A172 (cell line): ENCODE measurements around the gene SWAP70. TPM values are rescaled to one million over a fixed set of nuclear protein-coding genes. Genes with fewer than 3 reads are reported as not detected.

Experiments
- DNase-seq: peaks from one replicate; pipeline ENCODE4 v3.0.0-alpha.2; 2015; ENCODE audit warnings: low spot score
- total RNA-seq: library from RNA; depleted of rRNA; stranded (reverse); fragments of >200 nt; shearing (Covaris generic); gene quantifications from 2 replicates; pipeline ENCODE4 v1.2.3, GENCODE V29; 2014

The SWAP70 gene
- total RNA-seq, 1 experiment from 2014 or later, result 54.7 TPM

GRCh38 chr11:9753021-9753420 lies 89.1 kb downstream of the SWAP70 start:
- DNase-seq, result peak; percentile 57

GRCh38 chr11:9754010-9754471 lies 90.2 kb downstream of the SWAP70 start:
- no peak for DNase-seq

DNA sequence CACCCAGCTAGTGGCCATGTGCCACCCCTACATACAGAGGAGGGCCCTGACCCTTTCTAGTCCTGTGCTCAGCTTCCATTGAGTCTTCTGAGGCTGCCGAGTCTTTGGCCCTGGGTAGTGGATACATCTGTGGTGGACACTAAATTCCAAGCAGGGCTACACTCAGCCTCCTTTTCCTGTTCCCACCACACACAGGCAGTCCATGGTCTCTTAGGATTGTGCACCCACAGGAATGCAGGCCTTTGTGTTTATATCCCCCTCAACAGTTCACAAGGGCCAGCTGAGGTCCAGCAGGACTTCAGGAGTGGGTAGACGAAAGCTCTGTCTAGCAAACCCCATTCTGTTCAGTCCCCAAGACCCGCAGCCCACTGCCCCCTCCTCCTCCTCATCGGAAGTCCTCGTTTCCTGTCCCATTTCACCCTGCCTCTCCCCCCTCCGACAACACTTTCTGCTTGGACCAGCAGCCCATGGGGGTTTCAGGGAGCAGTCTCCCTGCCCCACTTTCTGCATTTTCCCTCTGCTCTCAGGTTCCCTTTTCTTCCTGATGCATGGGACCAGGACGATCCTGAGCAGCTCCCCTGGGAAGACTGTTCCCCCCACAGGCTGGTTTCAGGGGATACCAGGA lies 91.8 kb downstream of the SWAP70 start:
- peak; percentile 43 for DNase-seq

GRCh38 chr11:9756461-9756860 lies 92.6 kb downstream of the SWAP70 start:
- DNase-seq, result no peak

GRCh38 chr11:9756878-9757277 lies 93.0 kb downstream of the SWAP70 start:
- DNase-seq, result no peak

- DNase-seq, result peak; percentile 71
Measured at GRCh38 chr11:9757809-9758636, 94.1 kb downstream of the SWAP70 start.

GRCh38 chr11:9758637-9759518 lies 95.0 kb downstream of the SWAP70 start:
- DNase-seq, result peak; percentile 84

GRCh38 chr11:9759519-9760192 lies 95.8 kb downstream of the SWAP70 start:
- peak; percentile 100 for DNase-seq

- peak; percentile 84 for DNase-seq
Measured at GRCh38 chr11:9760193-9760575, 96.3 kb downstream of the SWAP70 start.

DNA sequence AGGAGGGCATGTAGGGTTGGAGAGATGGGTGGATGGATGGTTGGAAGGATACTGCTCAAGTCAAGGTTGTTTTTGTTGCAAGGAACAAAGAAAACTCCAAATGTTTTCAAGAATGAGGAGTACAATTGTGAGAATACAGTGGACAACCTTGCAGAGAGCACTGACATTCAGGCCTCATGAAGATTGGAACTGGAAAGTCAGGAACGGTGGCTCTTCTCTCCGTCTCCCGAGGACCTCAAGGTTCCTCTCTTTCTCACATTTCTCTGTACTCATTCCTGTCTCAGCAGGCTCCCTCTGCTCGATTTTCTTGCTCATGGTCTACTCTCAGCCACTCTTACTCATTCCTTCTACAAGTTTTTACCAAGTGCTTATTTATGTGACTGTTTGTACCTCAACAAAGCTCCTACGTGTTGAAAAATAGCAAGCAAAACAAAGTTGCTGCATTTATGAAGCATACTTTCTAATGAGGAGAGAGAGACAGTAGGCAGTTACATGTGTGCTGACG lies 97.6 kb downstream of the SWAP70 start:
- DNase-seq, result no peak

GRCh38 chr11:9762531-9762930 lies 98.7 kb downstream of the SWAP70 start:
- DNase-seq, result no peak

- no peak for DNase-seq
Measured at GRCh38 chr11:9763301-9763700, 99.4 kb downstream of the SWAP70 start.

DNA sequence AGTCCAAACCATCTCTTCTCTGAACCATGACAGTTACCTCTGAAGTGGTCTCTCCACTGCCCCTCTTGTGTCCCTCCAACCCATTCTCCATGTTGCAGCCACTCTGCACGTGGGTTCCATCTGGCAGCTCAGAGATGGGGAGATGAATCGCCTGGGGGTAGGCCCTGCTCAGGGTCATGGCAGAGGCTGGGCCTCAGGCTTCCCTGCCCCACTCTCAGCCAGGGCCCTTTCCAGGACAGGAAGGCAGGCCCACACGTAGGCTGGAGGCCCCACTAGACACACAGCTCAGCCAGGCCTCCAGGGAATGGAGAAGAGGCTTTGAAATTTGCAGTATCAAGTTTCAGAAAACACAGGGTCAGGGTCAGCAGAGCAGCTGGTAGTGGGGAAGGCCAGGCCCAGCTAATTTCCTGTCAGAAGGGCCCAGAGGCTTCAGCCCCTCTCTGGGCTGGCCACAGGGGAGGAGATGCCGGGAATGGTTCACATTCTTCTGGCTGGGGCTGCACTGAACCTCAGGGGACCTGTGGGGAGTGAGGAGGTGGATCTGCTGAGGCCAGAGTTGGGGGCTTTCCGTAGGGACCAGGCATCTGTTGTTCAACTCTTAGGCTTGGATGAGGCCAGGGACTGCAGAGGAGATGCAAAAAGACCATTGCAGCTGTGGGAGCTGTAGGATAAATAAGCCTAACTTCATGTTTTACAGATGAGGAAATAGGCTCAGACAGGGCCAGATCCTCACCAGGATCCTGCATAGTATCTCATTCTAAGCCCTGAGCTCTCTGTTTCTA lies 101.6 kb downstream of the SWAP70 start:
- peak; percentile 80 for DNase-seq

DNA sequence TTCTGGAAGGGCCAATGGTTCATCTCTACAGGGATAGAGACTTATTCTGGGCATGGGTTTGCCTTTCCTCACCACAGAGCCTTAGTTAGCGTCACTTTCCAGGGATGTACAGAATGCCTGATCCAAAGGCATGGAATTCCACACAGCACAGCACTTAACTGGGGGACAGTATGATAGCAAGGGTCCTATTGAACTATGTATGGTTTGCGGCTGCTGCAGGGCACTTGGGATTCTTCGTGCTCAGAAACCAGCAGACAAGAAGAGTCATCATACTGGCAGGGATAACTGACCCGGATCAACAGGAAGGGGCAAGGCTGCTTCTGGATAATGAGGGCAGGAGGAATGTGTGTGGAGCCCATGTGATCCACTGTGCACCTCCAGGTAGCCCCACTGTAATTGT lies 105.7 kb downstream of the SWAP70 start:
- DNase-seq, result no peak

DNA sequence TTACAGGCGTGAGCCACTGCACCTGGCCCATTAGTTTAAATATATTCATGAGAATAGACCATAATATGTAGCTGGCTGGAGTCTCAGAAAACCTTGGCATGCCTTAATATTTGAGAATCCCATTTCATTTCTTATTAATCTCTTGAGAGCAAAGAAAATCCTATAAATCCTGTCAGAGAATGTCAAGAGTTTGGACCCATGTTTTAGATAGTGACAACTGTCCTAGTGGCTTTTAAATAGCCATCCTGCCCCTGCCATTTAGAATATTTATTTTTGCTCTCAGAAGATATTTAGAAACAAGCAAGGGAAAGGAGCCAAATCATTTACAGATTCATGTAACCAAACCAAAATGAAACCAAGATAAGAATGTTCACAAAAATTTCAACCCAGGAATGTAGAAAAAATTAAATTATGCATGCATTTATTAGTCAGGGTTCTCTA lies 107.2 kb downstream of the SWAP70 start:
- DNase-seq, result no peak

- DNase-seq, result no peak
Measured at GRCh38 chr11:9772218-9772617, 108.3 kb downstream of the SWAP70 start.

- no peak for DNase-seq
Measured at GRCh38 chr11:9773524-9773923, 109.6 kb downstream of the SWAP70 start.

- no peak for DNase-seq
Measured at GRCh38 chr11:9774109-9774508, 110.2 kb downstream of the SWAP70 start.

GRCh38 chr11:9774591-9775397 lies 110.9 kb downstream of the SWAP70 start:
- DNase-seq, result peak; percentile 88

DNA sequence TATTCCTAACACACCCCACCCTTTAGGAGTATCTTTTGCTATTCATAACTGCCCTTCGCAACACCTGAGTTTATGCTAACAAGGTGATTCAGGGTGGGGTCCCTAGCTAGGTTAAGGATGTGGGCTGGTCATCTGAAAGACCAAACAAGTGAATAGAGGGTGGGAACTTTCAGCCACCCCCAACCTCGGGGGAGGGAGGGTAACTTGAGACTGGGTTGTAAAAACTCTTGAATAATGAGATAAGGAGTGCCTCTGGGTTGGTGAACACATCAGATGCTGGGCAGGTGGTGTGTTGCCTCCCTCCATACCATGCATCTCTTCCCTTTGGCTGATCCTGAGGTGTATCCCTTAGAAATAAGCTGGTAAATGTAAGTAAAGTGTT lies 111.5 kb downstream of the SWAP70 start:
- peak; percentile 50 for DNase-seq
